Stomach (tissue), 4 donors: ENCODE data around the gene PPP1R9B.

ENCODE experiments used
- CTCF ChIP-seq, 7 experiments: fragments of 450-650 bp in 4 of 7; fragments of 200-600 bp in 3 of 7; sonication (generic) in 3 of 7; IDR thresholded peaks; one replicate each; pipeline ENCODE4 v1.5.1; 2016 to 2019; ENCODE audit warnings: antibody characterized with exemption in 7 of 7, control low read depth in 2 of 7, mild to moderate bottlenecking in 1 of 7
- EP300 ChIP-seq: sonication (generic); formaldehyde crosslinking; IDR thresholded peaks from one replicate; pipeline ENCODE4 v1.6.1; 2017; ENCODE audit warnings: antibody characterized with exemption
- POLR2A ChIP-seq, 4 donors: fragments of 450-650 bp; IDR thresholded peaks; one replicate each; pipeline ENCODE4 v1.6.1; 2016; ENCODE audit warnings: antibody characterized with exemption in 4 of 4, control low read depth in 2 of 4, mild to moderate bottlenecking in 1 of 4, moderate library complexity in 1 of 4

- no peak for TF ChIP-seq EP300
- TF ChIP-seq CTCF (IDR thresholded peaks at IDR 0.05): peak in 5 of 7 experiments; percentile 29 to 64 (median 51)
- TF ChIP-seq POLR2A (IDR thresholded peaks at IDR 0.05): no peak
Measured at GRCh38 chr17:50177983-50178834, 27.7 kb upstream of the PPP1R9B start.
